H1 (cell line): ENCODE data around the gene ZNF423. TPM values are rescaled to one million over a fixed set of nuclear protein-coding genes. Genes with fewer than 3 reads are reported as not detected.

Source experiments
- CTCF ChIA-PET: fragments of 300-600 bp; sonication (Branson Sonifier 250); formaldehyde crosslinking; loops from one replicate; lab custom pipeline; 2021; ENCODE audit not compliant: partially characterized antibody; lab: Charles Lee
- POLR2A ChIA-PET: fragments of 300-600 bp; sonication (Branson Sonifier 250); formaldehyde crosslinking; loops from one replicate; lab custom pipeline; 2021; ENCODE audit warnings: inconsistent platforms; ENCODE audit not compliant: partially characterized antibody; lab: Charles Lee
- DNase-seq, 2 experiments: peaks; one replicate each; pipeline versions ENCODE4 v3.0.0 to v3.0.0-alpha.2; 2010 to 2022; ENCODE audit warnings: low spot score in 2 of 2, low read depth in 1 of 2, mixed read lengths in 1 of 2
- FAIRE-seq: peaks from 2 replicates; lab custom pipeline; 2011; peaks lifted over from hg19 to GRCh38; lab: Jason Lieb, UNC
- H2AFZ ChIP-seq: 2 replicates; pipeline ENCODE4 v1.8.1; 2012; ENCODE audit warnings: low read length, inconsistent platforms
- H2AK5ac ChIP-seq: 2 replicates; pipeline ENCODE4 v1.6.1; 2013; ENCODE audit warnings: low read depth, low read length
- H2BK120ac ChIP-seq: replicated peaks from 2 replicates; pipeline ENCODE3; 2013; ENCODE audit warnings: low read depth, low read length, inconsistent platforms
- H2BK12ac ChIP-seq: 2 replicates; pipeline ENCODE4 v1.6.1; 2013; ENCODE audit warnings: low read depth, low read length
- H2BK15ac ChIP-seq: 2 replicates; pipeline ENCODE4 v1.6.1; 2013; ENCODE audit warnings: low read length
- H2BK20ac ChIP-seq: 2 replicates; pipeline ENCODE4 v1.6.1; 2013; ENCODE audit warnings: low read length
- H2BK5ac ChIP-seq: 2 replicates; pipeline ENCODE4 v1.6.1; 2013; ENCODE audit warnings: low read depth, low read length
- H3K14ac ChIP-seq: 2 replicates; pipeline ENCODE4 v1.6.1; 2013; ENCODE audit warnings: inconsistent platforms; ENCODE audit not compliant: insufficient read length
- H3K18ac ChIP-seq: 2 replicates; pipeline ENCODE4 v1.6.1; 2013; ENCODE audit warnings: low read length; ENCODE audit errors: extremely low read depth
- H3K23ac ChIP-seq: 2 replicates; pipeline ENCODE4 v1.6.1; 2013; ENCODE audit warnings: inconsistent platforms; ENCODE audit not compliant: insufficient read length
- H3K23me2 ChIP-seq: 2 replicates; pipeline ENCODE4 v1.6.1; 2013; ENCODE audit warnings: low read depth, low read length
- H3K27ac ChIP-seq: 2 replicates; pipeline ENCODE4 v1.6.1; 2011; ENCODE audit warnings: low read depth, low read length, inconsistent platforms
- H3K27me3 ChIP-seq, 4 experiments: replicated peaks in 1 of 4; 1 replicate in 1 of 4; 2 replicates in 3 of 4; pipeline versions ENCODE4 v1.6.1 to v1.8.1; 2011 to 2013; ENCODE audit warnings: low read length in 3 of 4, mild to moderate bottlenecking in 3 of 4, inconsistent platforms in 2 of 4, mixed read lengths in 2 of 4, moderate library complexity in 1 of 4; ENCODE audit not compliant: control insufficient read depth in 3 of 4, insufficient read depth in 3 of 4; ENCODE audit errors: extremely low read depth in 1 of 4
- H3K36me3 ChIP-seq, 4 experiments: 2 replicates each; pipeline versions ENCODE4 v1.6.1 to v1.8.1; 2011 to 2013; ENCODE audit warnings: mild to moderate bottlenecking in 4 of 4, low read length in 3 of 4, moderate library complexity in 2 of 4, control low read depth in 1 of 4, inconsistent platforms in 1 of 4; ENCODE audit not compliant: insufficient read depth in 4 of 4, control insufficient read depth in 2 of 4
- H3K4ac ChIP-seq: replicated peaks from 2 replicates; pipeline ENCODE3; 2013; ENCODE audit warnings: low read length, low read depth, mixed read lengths, inconsistent platforms; ENCODE audit not compliant: insufficient read length
- H3K4me1 ChIP-seq, 4 experiments: replicated peaks in 1 of 4; 1 replicate in 1 of 4; 2 replicates in 3 of 4; pipeline versions ENCODE4 v1.6.1 to v1.8.1; 2011 to 2013; ENCODE audit warnings: low read length in 3 of 4, inconsistent platforms in 2 of 4, mixed read lengths in 1 of 4; ENCODE audit not compliant: insufficient read depth in 4 of 4, control insufficient read depth in 3 of 4
- H3K4me2 ChIP-seq, 2 experiments: 2 replicates each; pipeline versions ENCODE4 v1.6.1 to v1.8.1; 2011 to 2013; ENCODE audit warnings: low read depth in 2 of 2, low read length in 2 of 2, control low read depth in 1 of 2, inconsistent platforms in 1 of 2, mild to moderate bottlenecking in 1 of 2; ENCODE audit not compliant: insufficient read depth in 1 of 2
- H3K4me3 ChIP-seq, 4 experiments: fragments of 200-600, 300-600 bp in 1 of 4; sonication (generic), shearing (Covaris generic), sonication (Bioruptor Twin) in 1 of 4; 2 replicates each; pipeline versions ENCODE4 v1.5.1 to v1.8.1; 2011 to 2016; ENCODE audit warnings: low read length in 4 of 4, low read depth in 3 of 4, control low read depth in 2 of 4, inconsistent platforms in 2 of 4, mild to moderate bottlenecking in 2 of 4, mixed read lengths in 1 of 4, moderate library complexity in 1 of 4; ENCODE audit not compliant: insufficient read depth in 2 of 4; ENCODE audit errors: extremely low read depth in 1 of 4
- H3K56ac ChIP-seq: replicated peaks from 2 replicates; pipeline ENCODE3; 2013; ENCODE audit warnings: low read depth, mild to moderate bottlenecking, mixed read lengths, low read length, inconsistent platforms; ENCODE audit not compliant: insufficient read length
- H3K79me1 ChIP-seq: 2 replicates; pipeline ENCODE4 v1.6.1; 2013; ENCODE audit warnings: low read depth, low read length, control low read depth
- H3K79me2 ChIP-seq, 2 experiments: 2 replicates each; pipeline versions ENCODE4 v1.6.1 to v1.8.1; 2012 to 2013; ENCODE audit warnings: low read length in 2 of 2, mild to moderate bottlenecking in 2 of 2, inconsistent platforms in 1 of 2; ENCODE audit not compliant: insufficient read depth in 2 of 2, control insufficient read depth in 1 of 2
- H3K9ac ChIP-seq, 4 experiments: replicated peaks in 1 of 4; 1 replicate in 1 of 4; 2 replicates in 3 of 4; pipeline versions ENCODE4 v1.6.1 to v1.8.1; 2011 to 2013; ENCODE audit warnings: low read depth in 3 of 4, low read length in 3 of 4, control low read depth in 2 of 4, mild to moderate bottlenecking in 2 of 4, moderate library complexity in 2 of 4, inconsistent platforms in 1 of 4; ENCODE audit errors: extremely low read depth in 1 of 4
- H3K9me3 ChIP-seq, 2 experiments: 2 replicates each; pipeline versions ENCODE4 v1.6.1 to v1.8.1; 2012 to 2013; ENCODE audit warnings: mild to moderate bottlenecking in 2 of 2, moderate library complexity in 2 of 2, control low read depth in 1 of 2, inconsistent platforms in 1 of 2, low read depth in 1 of 2, low read length in 1 of 2, mixed read lengths in 1 of 2; ENCODE audit not compliant: insufficient read depth in 2 of 2
- H4K20me1 ChIP-seq, 2 experiments: replicated peaks in 1 of 2; 2 replicates each; pipeline versions ENCODE3 to v1.8.1; 2011 to 2013; ENCODE audit warnings: inconsistent platforms in 2 of 2, low read length in 2 of 2, mild to moderate bottlenecking in 1 of 2; ENCODE audit not compliant: insufficient read depth in 2 of 2, control insufficient read depth in 1 of 2
- H4K5ac ChIP-seq: 2 replicates; pipeline ENCODE4 v1.6.1; 2013; ENCODE audit warnings: low read length, low read depth, mixed read lengths, inconsistent platforms; ENCODE audit not compliant: insufficient read length
- H4K8ac ChIP-seq: 2 replicates; pipeline ENCODE4 v1.8.0; 2013; ENCODE audit warnings: mild to moderate bottlenecking, moderate library complexity, low read length, inconsistent platforms; ENCODE audit not compliant: insufficient read depth; ENCODE audit errors: extremely low read depth
- H4K91ac ChIP-seq: replicated peaks from 2 replicates; pipeline ENCODE3; 2013; ENCODE audit warnings: low read length, mixed read lengths, inconsistent platforms; ENCODE audit not compliant: insufficient read length
- CHD2 ChIP-seq: IDR thresholded peaks from 2 replicates; pipeline ENCODE4 v1.6.1; 2012; ENCODE audit warnings: low read length, improper control_type of control experiment
- CTBP2 ChIP-seq: IDR thresholded peaks from 2 replicates; pipeline ENCODE4 v1.7.0; 2011; ENCODE audit warnings: borderline replicate concordance, mild to moderate bottlenecking, moderate library complexity, mixed read lengths, low read length; ENCODE audit not compliant: insufficient read depth, insufficient read length
- FOSL1 ChIP-seq: IDR thresholded peaks from 2 replicates; pipeline ENCODE4 v1.6.1; 2011; ENCODE audit warnings: mild to moderate bottlenecking, low read depth, low read length, moderate library complexity; ENCODE audit not compliant: insufficient read depth
- KDM4A ChIP-seq: IDR thresholded peaks from one replicate; pipeline ENCODE4 v1.7.1; 2012; ENCODE audit warnings: low read depth, mild to moderate bottlenecking, moderate library complexity, low read length, inconsistent platforms; ENCODE audit not compliant: severe bottlenecking
- POLR2A ChIP-seq, 2 experiments: IDR thresholded peaks; 1 replicate in 1 of 2; 2 replicates in 1 of 2; pipeline ENCODE4 v1.6.1; 2011; ENCODE audit warnings: low read depth in 2 of 2, low read length in 2 of 2, mild to moderate bottlenecking in 2 of 2; ENCODE audit errors: control extremely low read depth in 1 of 2
- RAD21 ChIP-seq, 2 experiments: IDR thresholded peaks in 1 of 2; conservative IDR thresholded peaks in 1 of 2; 2 replicates each; pipeline ENCODE4 v1.6.1; 2011; ENCODE audit warnings: low read depth in 2 of 2, low read length in 2 of 2, improper control_type of control experiment in 1 of 2, inconsistent platforms in 1 of 2, mild to moderate bottlenecking in 1 of 2, moderate library complexity in 1 of 2
- RNF2 ChIP-seq: fragments of 200-900, 300-1000 bp; sonication (generic); IDR thresholded peaks from 2 replicates; pipeline ENCODE4 v1.7.1; 2016; ENCODE audit warnings: borderline replicate concordance, low read depth, mild to moderate bottlenecking, antibody characterized with exemption, low read length; ENCODE audit not compliant: poor library complexity, severe bottlenecking; ENCODE audit errors: missing control alignments
- RXRA ChIP-seq: IDR thresholded peaks from 2 replicates; pipeline ENCODE4 v1.6.1; 2011; ENCODE audit warnings: low read depth, mild to moderate bottlenecking, low read length, moderate library complexity; ENCODE audit not compliant: insufficient read depth
- TCF12 ChIP-seq: IDR thresholded peaks from 2 replicates; pipeline ENCODE4 v1.6.1; 2011; ENCODE audit warnings: low read depth, mild to moderate bottlenecking, low read length
- TEAD4 ChIP-seq: IDR thresholded peaks from 2 replicates; pipeline ENCODE4 v1.6.1; 2012; ENCODE audit warnings: low read depth, low read length, inconsistent platforms, mixed read lengths
- WGBS, 2 experiments: shearing (Covaris generic) in 1 of 2; methylation state at CpG; one replicate each; pipeline versions ENCODE4 v1.1.6 to v1.1.7; 2013 to 2015; ENCODE audit warnings: low lambda C conversion rate in 2 of 2, mixed read lengths in 2 of 2, inconsistent platforms in 1 of 2, low coverage in 1 of 2, missing lambda C conversion rate in 1 of 2; ENCODE audit not compliant: insufficient replicate concordance in 2 of 2, insufficient coverage in 1 of 2, insufficient read length in 1 of 2; ENCODE audit errors: extremely low coverage in 1 of 2, missing lambda C conversion rate in 1 of 2; 5-methylcytosine and 5-hydroxymethylcytosine counted together
- polyA plus RNA-seq, 7 experiments: library from polyadenylated mRNA; depleted of rRNA in 3 of 7; stranded (reverse) in 5 of 7; unstranded in 2 of 7; fragments of >200 nt in 5 of 7; fragments of 200-250 nt in 2 of 7; gene quantifications; 1 replicate in 5 of 7; 2 replicates in 1 of 7; 4 replicates in 1 of 7; pipeline versions ENCODE4 v1.2.1 to v1.2.3, GENCODE V29; 2011 to 2013; ENCODE audit warnings: missing spikeins in 2 of 7, mixed read lengths in 2 of 7
- total RNA-seq: library from RNA; stranded (reverse); fragmentation: NEBNext Ultra II Directional; extraction: Animal tissue kit (Norgen Biotek cat#: 25700); gene quantifications from 2 replicates; pipeline ENCODE4 v1.2.1, GENCODE V29; 2021

ZNF423 gene
- total and polyA plus RNA-seq, 2 of the 8 experiments (the other 6 are each of a cell fraction or from before 2014, with no cell fraction given): 38.2 to 52.3 TPM

DNA sequence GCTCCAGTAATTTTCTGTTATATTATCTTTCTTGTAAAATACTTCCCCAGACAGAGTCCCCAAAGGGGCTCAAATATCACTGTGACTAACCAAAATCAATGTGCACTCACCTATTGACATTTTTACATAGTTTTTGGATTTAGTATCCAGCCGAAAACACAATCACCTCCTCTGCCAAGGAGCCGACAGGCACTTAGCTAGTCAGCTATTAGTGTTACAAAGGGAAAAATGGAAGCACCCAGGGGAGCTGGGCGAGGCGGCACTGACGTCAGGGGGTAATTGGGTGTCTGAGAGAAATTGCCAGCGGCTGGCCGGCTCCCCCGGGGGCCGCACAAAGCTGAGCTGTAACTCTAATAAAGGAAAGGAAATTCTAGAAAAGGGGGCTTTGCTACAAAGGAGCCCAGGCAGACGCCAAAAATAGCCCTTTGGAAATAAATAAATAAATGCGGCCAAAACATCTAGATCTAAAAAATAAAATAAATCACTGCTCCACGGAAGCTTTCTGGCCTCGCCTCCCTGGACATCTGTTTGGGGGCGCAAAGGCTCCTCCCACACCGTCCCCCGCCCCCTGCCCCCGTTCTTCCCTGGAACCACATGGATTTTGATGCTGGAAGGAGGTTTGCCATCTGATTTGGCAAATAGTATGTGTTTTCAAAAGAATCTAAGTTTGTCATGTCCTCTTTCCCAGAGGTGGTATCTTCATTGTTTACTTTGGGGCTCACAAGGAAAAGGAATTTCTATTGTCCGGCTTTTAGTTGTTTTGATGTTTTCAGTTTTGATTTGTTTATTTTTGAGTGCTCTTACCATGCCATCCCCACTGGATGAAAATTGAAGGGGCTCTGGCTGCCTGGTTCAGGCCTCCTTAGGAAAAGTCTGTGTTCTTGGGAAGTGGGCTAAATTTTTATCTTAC lies 156.7 kb downstream of the ZNF423 start:
- H3K4me2 ChIP-seq: peak overlapping the region in 1 of 2 experiments; percentile 90; a peak in 2 of 4 replicates
- WGBS, 2 experiments: 37% methylated on average over 18 of the region's 18 CpGs; no CpG with 5 or more reads in 1 of the 2 experiments
- no peaks in the 10 kb centered on the region for H3K36me3 ChIP-seq
- peak overlapping the region; percentile 19; the same call in 1 of the 2 replicates for H3K27ac ChIP-seq
- FAIRE-seq (no peak), DNase-seq (no peak)
- no peak overlapping the region for H3K9ac ChIP-seq
- POLR2A ChIA-PET: interaction anchor here (2.7 kb wide), 1 partner anchor 45 kb away, joined by 8 read pairs; no protein-coding TSS in a partner anchor
- 0 out of 4 replicates have a peak, but pooled peaks cover 0 to under 1% of the 10 kb centered on the region in 2 experiments for H3K79me2 ChIP-seq
- H4K91ac ChIP-seq: peak overlapping the region; percentile 87
- H2BK20ac ChIP-seq: no peak overlapping the region
- no peaks in the 10 kb centered on the region for H3K9me3 ChIP-seq
- H3K79me1 ChIP-seq: peaks cover 3% of the 10 kb centered on the region; the same call in 1 of the 2 replicates
- peak overlapping the region; percentile 85 for H2BK5ac ChIP-seq
- H2AFZ ChIP-seq: no peak overlapping the region
- no peak overlapping the region for H4K8ac ChIP-seq
- H3K27me3 ChIP-seq: no peaks in the 10 kb centered on the region
- H2BK12ac ChIP-seq: peak overlapping the region; percentile 55; the same call in 1 of the 2 replicates
- CTCF ChIA-PET: interaction anchor here (0.6 to 1.5 kb wide), 7 partner anchors 8 to 158 kb away, joined by 3 to 4 read pairs (median 3); no protein-coding TSS in a partner anchor
- H3K18ac ChIP-seq: peak overlapping the region; percentile 78; the same call in 1 of the 2 replicates
- no peak overlapping the region for H3K23ac ChIP-seq
- H3K56ac ChIP-seq: no peak overlapping the region
- H2BK15ac ChIP-seq: no peak overlapping the region
- no peaks in the 10 kb centered on the region for H4K20me1 ChIP-seq
- H3K4ac ChIP-seq: no peak overlapping the region
- H3K23me2 ChIP-seq: 0 out of 2 replicates have a peak, but pooled peaks cover 4% of the 10 kb centered on the region
- no peak overlapping the region; a peak in 1 of 8 replicates for H3K4me3 ChIP-seq
- no peak overlapping the region for H2BK120ac ChIP-seq
- H3K4me1 ChIP-seq: peaks cover 57 to 75% (median 69%) of the 10 kb centered on the region in 4 experiments
- H3K14ac ChIP-seq: no peak overlapping the region
- H2AK5ac ChIP-seq: no peak overlapping the region
- peak overlapping the region; percentile 48 for H4K5ac ChIP-seq
- TF ChIP-seq RAD21 (IDR thresholded peaks at IDR 0.05 in 1 of 2, conservative IDR thresholded peaks at IDR 0.05 in 1 of 2; ENCODE audit: low read depth in 2 of 2, low read length in 2 of 2) (no peak), FOSL1 (no peak), KDM4A (no peak), POLR2A (IDR thresholded peaks at IDR 0.05; ENCODE audit: control extremely low read depth in 1 of 2, low read depth in 2 of 2, low read length in 2 of 2) (no peak), TEAD4 (no peak), RXRA (no peak), CTBP2 (no peak), TCF12 (no peak), CHD2 (no peak), RNF2 (no peak)
